NCI-H1417 (cell line): ENCODE data around the gene RIMBP2.

Source experiments
- DNase-seq, 3 experiments: peaks; one replicate each; lab custom pipeline; 2025; lab: John Stamatoyannopoulos, UW

The RIMBP2 gene

GRCh38 chr12:130421896-130422295 lies 294.2 kb downstream of the RIMBP2 start:
- DNase-seq: no peak

GRCh38 chr12:130420071-130420470 lies 296.0 kb downstream of the RIMBP2 start:
- DNase-seq: no peak

GRCh38 chr12:130419116-130419515 lies 297.0 kb downstream of the RIMBP2 start:
- DNase-seq: no peak

- DNase-seq: no peak
Observed at GRCh38 chr12:130418251-130418650, 297.8 kb downstream of the RIMBP2 start.

GRCh38 chr12:130414381-130414780 lies 301.7 kb downstream of the RIMBP2 start:
- no peak for DNase-seq

- DNase-seq: no peak
Observed at GRCh38 chr12:130413909-130414308, 302.2 kb downstream of the RIMBP2 start.

- no peak for DNase-seq
Observed at GRCh38 chr12:130412384-130412783, 303.7 kb downstream of the RIMBP2 start.

- no peak for DNase-seq
Observed at GRCh38 chr12:130405332-130405731, 310.8 kb downstream of the RIMBP2 start.

- peak in 2 of 3 experiments; percentile 7 to 44 for DNase-seq
Observed at GRCh38 chr12:130401703-130402102, 314.4 kb downstream of the RIMBP2 start.

- DNase-seq: no peak
Observed at GRCh38 chr12:130398100-130398848, 317.8 kb downstream of the RIMBP2 start.

- DNase-seq: no peak
Observed at GRCh38 chr12:130396667-130397066, 319.4 kb downstream of the RIMBP2 start.

- DNase-seq: no peak
Observed at GRCh38 chr12:130394906-130395305, 321.2 kb downstream of the RIMBP2 start.

GRCh38 chr12:130391186-130391585 lies 324.9 kb downstream of the RIMBP2 start:
- DNase-seq: no peak

- DNase-seq: no peak
Observed at GRCh38 chr12:130385193-130385592, 330.9 kb downstream of the RIMBP2 start.

GRCh38 chr12:130384234-130384633 lies 331.9 kb downstream of the RIMBP2 start:
- no peak for DNase-seq

GRCh38 chr12:130382818-130383217 lies 333.3 kb downstream of the RIMBP2 start:
- DNase-seq: no peak

GRCh38 chr12:130375296-130376287 lies 340.5 kb downstream of the RIMBP2 start:
- no peak for DNase-seq

GRCh38 chr12:130374083-130374482 lies 342.0 kb downstream of the RIMBP2 start:
- DNase-seq: no peak

GRCh38 chr12:130372936-130373335 lies 343.2 kb downstream of the RIMBP2 start:
- no peak for DNase-seq

- DNase-seq: peak in 1 of 3 experiments; percentile 29
Observed at GRCh38 chr12:130371296-130371695, 344.8 kb downstream of the RIMBP2 start.

GRCh38 chr12:130369816-130370215 lies 346.3 kb downstream of the RIMBP2 start:
- DNase-seq: no peak

GRCh38 chr12:130367523-130367922 lies 348.6 kb downstream of the RIMBP2 start:
- no peak for DNase-seq

- DNase-seq: no peak
Observed at GRCh38 chr12:130367003-130367402, 349.1 kb downstream of the RIMBP2 start.
